ENCODE results near the gene LRRN2. TPM values are rescaled to one million over a fixed set of nuclear protein-coding genes. Genes with fewer than 3 reads are reported as not detected.

The LRRN2 gene
- total and polyA plus RNA-seq, 5 donors from 2014 or later: 0.02 to 0.03 TPM; not detected in 3

- no peak for DNase-seq
- no peak for ATAC-seq (ENCODE audit: low read depth in 2 of 2)
- H3K27me3 ChIP-seq (ENCODE audit: control insufficient read depth, insufficient read depth, low read length): no peaks in the 10 kb centered on the region
- Mint-ChIP-seq H3K4me1 (no peaks in the 10 kb centered on the region), H3K9me3 (no peaks in the 10 kb centered on the region), H3K36me3 (peaks cover 7% of the 10 kb centered on the region), H3K27ac (no peak overlapping the region), H3K27me3 (no peaks in the 10 kb centered on the region), H3K4me3 (no peak overlapping the region)
- no peak overlapping the region for H3K4me3 ChIP-seq (ENCODE audit: low read depth, low read length)
- no peak overlapping the region for H3K27ac ChIP-seq (ENCODE audit: insufficient read depth, low read length, poor library complexity, severe bottlenecking)
- H3K36me3 ChIP-seq (ENCODE audit: control insufficient read depth, insufficient read depth, low read length): no peaks in the 10 kb centered on the region
- H3K9me3 ChIP-seq (ENCODE audit: control insufficient read depth in 2 of 2, low read length in 2 of 2): no peaks in the 10 kb centered on the region
- no peaks in the 10 kb centered on the region for H3K4me1 ChIP-seq (ENCODE audit: control insufficient read depth, insufficient read depth, low read length, poor library complexity, severe bottlenecking)
These were observed 63.5 kb downstream of the LRRN2 start for GRCh38 chr1:204621996-204622395.

- H3K27ac ChIP-seq (ENCODE audit: insufficient read depth, low read length, poor library complexity, severe bottlenecking): no peak overlapping the region
- H3K36me3 Mint-ChIP-seq: peaks cover 8% of the 10 kb centered on the region
- H3K27me3 ChIP-seq (ENCODE audit: control insufficient read depth, insufficient read depth, low read length): no peaks in the 10 kb centered on the region
- no peaks in the 10 kb centered on the region for H3K36me3 ChIP-seq (ENCODE audit: control insufficient read depth, insufficient read depth, low read length)
- no peak for ATAC-seq (ENCODE audit: low read depth in 2 of 2)
- H3K4me1 ChIP-seq (ENCODE audit: control insufficient read depth, insufficient read depth, low read length, poor library complexity, severe bottlenecking): no peaks in the 10 kb centered on the region
- no peaks in the 10 kb centered on the region for H3K4me1 Mint-ChIP-seq
- H3K9me3 ChIP-seq (ENCODE audit: control insufficient read depth in 2 of 2, low read length in 2 of 2): no peaks in the 10 kb centered on the region
- peak overlapping the region in 1 of 3 donors; percentile 49 for H3K27ac Mint-ChIP-seq
- H3K4me3 ChIP-seq (ENCODE audit: low read depth, low read length): no peak overlapping the region
- no peaks in the 10 kb centered on the region for H3K9me3 Mint-ChIP-seq
- no peaks in the 10 kb centered on the region for H3K27me3 Mint-ChIP-seq
- H3K4me3 Mint-ChIP-seq: no peak overlapping the region
- no peak for DNase-seq
These were observed 64.1 kb downstream of the LRRN2 start for GRCh38 chr1:204621396-204621795.

- Mint-ChIP-seq H3K4me3 (no peak overlapping the region), H3K4me1 (no peaks in the 10 kb centered on the region)
These were observed 65.8 kb downstream of the LRRN2 start for GRCh38 chr1:204619721-204620120.

GRCh38 chr1:204618148-204618760, 67.3 kb downstream of the LRRN2 start:
- Mint-ChIP-seq H3K27ac (no peak overlapping the region), H3K36me3 (peaks cover 14% of the 10 kb centered on the region), H3K4me3 (no peak overlapping the region), H3K27me3 (peaks cover 4% of the 10 kb centered on the region), H3K4me1 (no peaks in the 10 kb centered on the region), H3K9me3 (no peaks in the 10 kb centered on the region)
- Histone ChIP-seq H3K4me3 (ENCODE audit: low read depth, low read length) (no peak overlapping the region), H3K4me1 (ENCODE audit: control insufficient read depth, insufficient read depth, low read length, poor library complexity, severe bottlenecking) (no peaks in the 10 kb centered on the region), H3K9me3 (ENCODE audit: control insufficient read depth in 2 of 2, low read length in 2 of 2) (no peaks in the 10 kb centered on the region), H3K36me3 (ENCODE audit: control insufficient read depth, insufficient read depth, low read length) (no peaks in the 10 kb centered on the region), H3K27ac (ENCODE audit: insufficient read depth, low read length, poor library complexity, severe bottlenecking) (no peak overlapping the region), H3K27me3 (ENCODE audit: control insufficient read depth, insufficient read depth, low read length) (no peaks in the 10 kb centered on the region)
- no peak for ATAC-seq (ENCODE audit: low read depth in 2 of 2)
- no peak for DNase-seq

More at GRCh38 chr1:204619721-204620120, 65.8 kb downstream of the LRRN2 start:
- DNase-seq (no peak), ATAC-seq (ENCODE audit: low read depth in 2 of 2) (no peak)
- H3K4me3 ChIP-seq (ENCODE audit: low read depth, low read length): no peak overlapping the region
- H3K27me3 ChIP-seq (ENCODE audit: control insufficient read depth, insufficient read depth, low read length): no peaks in the 10 kb centered on the region
- H3K36me3 Mint-ChIP-seq: peaks cover 14% of the 10 kb centered on the region
- H3K9me3 Mint-ChIP-seq: no peaks in the 10 kb centered on the region
- H3K27ac Mint-ChIP-seq: no peak overlapping the region
- no peaks in the 10 kb centered on the region for H3K4me1 ChIP-seq (ENCODE audit: control insufficient read depth, insufficient read depth, low read length, poor library complexity, severe bottlenecking)
- H3K27ac ChIP-seq (ENCODE audit: insufficient read depth, low read length, poor library complexity, severe bottlenecking): no peak overlapping the region
- no peaks in the 10 kb centered on the region for H3K27me3 Mint-ChIP-seq
- H3K9me3 ChIP-seq (ENCODE audit: control insufficient read depth in 2 of 2, low read length in 2 of 2): no peaks in the 10 kb centered on the region
- no peaks in the 10 kb centered on the region for H3K36me3 ChIP-seq (ENCODE audit: control insufficient read depth, insufficient read depth, low read length)

- Mint-ChIP-seq H3K9me3 (no peaks in the 10 kb centered on the region), H3K27ac (no peak overlapping the region), H3K4me3 (no peak overlapping the region), H3K36me3 (peaks cover 11% of the 10 kb centered on the region), H3K27me3 (peaks cover 4% of the 10 kb centered on the region), H3K4me1 (no peaks in the 10 kb centered on the region)
- Histone ChIP-seq H3K27me3 (ENCODE audit: control insufficient read depth, insufficient read depth, low read length) (no peaks in the 10 kb centered on the region), H3K4me1 (ENCODE audit: control insufficient read depth, insufficient read depth, low read length, poor library complexity, severe bottlenecking) (no peaks in the 10 kb centered on the region), H3K27ac (ENCODE audit: insufficient read depth, low read length, poor library complexity, severe bottlenecking) (no peak overlapping the region), H3K9me3 (ENCODE audit: control insufficient read depth in 2 of 2, low read length in 2 of 2) (no peaks in the 10 kb centered on the region), H3K36me3 (ENCODE audit: control insufficient read depth, insufficient read depth, low read length) (no peaks in the 10 kb centered on the region), H3K4me3 (ENCODE audit: low read depth, low read length) (no peak overlapping the region)
- no peak for DNase-seq
- ATAC-seq (ENCODE audit: low read depth in 2 of 2): no peak
These were observed 68.0 kb downstream of the LRRN2 start for GRCh38 chr1:204617256-204618147.

- Histone ChIP-seq H3K27me3 (ENCODE audit: control insufficient read depth, insufficient read depth, low read length) (no peaks in the 10 kb centered on the region), H3K4me1 (ENCODE audit: control insufficient read depth, insufficient read depth, low read length, poor library complexity, severe bottlenecking) (no peaks in the 10 kb centered on the region), H3K4me3 (ENCODE audit: low read depth, low read length) (no peak overlapping the region), H3K27ac (ENCODE audit: insufficient read depth, low read length, poor library complexity, severe bottlenecking) (no peak overlapping the region), H3K9me3 (ENCODE audit: control insufficient read depth in 2 of 2, low read length in 2 of 2) (no peaks in the 10 kb centered on the region), H3K36me3 (ENCODE audit: control insufficient read depth, insufficient read depth, low read length) (no peaks in the 10 kb centered on the region)
- Mint-ChIP-seq H3K27ac (no peak overlapping the region), H3K4me1 (no peaks in the 10 kb centered on the region), H3K36me3 (peaks cover 16% of the 10 kb centered on the region), H3K27me3 (peaks cover 4% of the 10 kb centered on the region), H3K9me3 (no peaks in the 10 kb centered on the region), H3K4me3 (no peak overlapping the region)
- no peak for ATAC-seq (ENCODE audit: low read depth in 2 of 2)
- DNase-seq: no peak
These were observed 68.9 kb downstream of the LRRN2 start for GRCh38 chr1:204616641-204617040.

- DNase-seq (no peak), ATAC-seq (ENCODE audit: low read depth in 2 of 2) (no peak)
- Histone ChIP-seq H3K27me3 (ENCODE audit: control insufficient read depth, insufficient read depth, low read length) (no peaks in the 10 kb centered on the region), H3K27ac (ENCODE audit: insufficient read depth, low read length, poor library complexity, severe bottlenecking) (no peak overlapping the region), H3K9me3 (ENCODE audit: control insufficient read depth in 2 of 2, low read length in 2 of 2) (no peaks in the 10 kb centered on the region), H3K4me1 (ENCODE audit: control insufficient read depth, insufficient read depth, low read length, poor library complexity, severe bottlenecking) (no peaks in the 10 kb centered on the region), H3K36me3 (ENCODE audit: control insufficient read depth, insufficient read depth, low read length) (no peaks in the 10 kb centered on the region), H3K4me3 (ENCODE audit: low read depth, low read length) (no peak overlapping the region)
- Mint-ChIP-seq H3K27ac (no peak overlapping the region), H3K4me3 (no peak overlapping the region), H3K9me3 (no peaks in the 10 kb centered on the region), H3K4me1 (no peaks in the 10 kb centered on the region), H3K36me3 (peaks cover 13% of the 10 kb centered on the region), H3K27me3 (peaks cover 4% of the 10 kb centered on the region)
These were observed 69.7 kb downstream of the LRRN2 start for GRCh38 chr1:204615881-204616280.

- H3K27ac Mint-ChIP-seq: no peak overlapping the region
- no peak for ATAC-seq (ENCODE audit: low read depth in 2 of 2)
These were observed 71.9 kb downstream of the LRRN2 start for GRCh38 chr1:204613636-204614035.

More at GRCh38 chr1:204613636-204614035, 71.9 kb downstream of the LRRN2 start:
- Mint-ChIP-seq H3K4me1 (no peaks in the 10 kb centered on the region), H3K9me3 (no peaks in the 10 kb centered on the region), H3K36me3 (peaks cover 17% of the 10 kb centered on the region), H3K4me3 (no peak overlapping the region), H3K27me3 (peaks cover 8% of the 10 kb centered on the region)
- Histone ChIP-seq H3K27me3 (ENCODE audit: control insufficient read depth, insufficient read depth, low read length) (no peaks in the 10 kb centered on the region), H3K4me3 (ENCODE audit: low read depth, low read length) (no peak overlapping the region), H3K9me3 (ENCODE audit: control insufficient read depth in 2 of 2, low read length in 2 of 2) (no peaks in the 10 kb centered on the region), H3K4me1 (ENCODE audit: control insufficient read depth, insufficient read depth, low read length, poor library complexity, severe bottlenecking) (no peaks in the 10 kb centered on the region), H3K27ac (ENCODE audit: insufficient read depth, low read length, poor library complexity, severe bottlenecking) (no peak overlapping the region), H3K36me3 (ENCODE audit: control insufficient read depth, insufficient read depth, low read length) (no peaks in the 10 kb centered on the region)
- no peak for DNase-seq

Measured in CD4-positive, CD25-positive, alpha-beta regulatory T cell (primary cell).